Gastrocnemius medialis (tissue), 4 donors: ENCODE data around the gene PIBF1.

ENCODE experiments used
- CTCF ChIP-seq, 5 experiments: fragments of 450-650 bp in 3 of 5; fragments of 200-600 bp in 2 of 5; sonication (generic) in 2 of 5; IDR thresholded peaks in 4 of 5; conservative IDR thresholded peaks in 1 of 5; 1 replicate in 4 of 5; 2 replicates in 1 of 5; pipeline ENCODE4 v1.5.1; 2016 to 2019; ENCODE audit warnings: antibody characterized with exemption in 5 of 5, mild to moderate bottlenecking in 3 of 5, moderate library complexity in 3 of 5
- POLR2A ChIP-seq, 2 donors: fragments of 450-650 bp; IDR thresholded peaks; one replicate each; pipeline ENCODE4 v1.6.1; 2017; ENCODE audit warnings: antibody characterized with exemption in 2 of 2, mild to moderate bottlenecking in 2 of 2, moderate library complexity in 2 of 2

DNA sequence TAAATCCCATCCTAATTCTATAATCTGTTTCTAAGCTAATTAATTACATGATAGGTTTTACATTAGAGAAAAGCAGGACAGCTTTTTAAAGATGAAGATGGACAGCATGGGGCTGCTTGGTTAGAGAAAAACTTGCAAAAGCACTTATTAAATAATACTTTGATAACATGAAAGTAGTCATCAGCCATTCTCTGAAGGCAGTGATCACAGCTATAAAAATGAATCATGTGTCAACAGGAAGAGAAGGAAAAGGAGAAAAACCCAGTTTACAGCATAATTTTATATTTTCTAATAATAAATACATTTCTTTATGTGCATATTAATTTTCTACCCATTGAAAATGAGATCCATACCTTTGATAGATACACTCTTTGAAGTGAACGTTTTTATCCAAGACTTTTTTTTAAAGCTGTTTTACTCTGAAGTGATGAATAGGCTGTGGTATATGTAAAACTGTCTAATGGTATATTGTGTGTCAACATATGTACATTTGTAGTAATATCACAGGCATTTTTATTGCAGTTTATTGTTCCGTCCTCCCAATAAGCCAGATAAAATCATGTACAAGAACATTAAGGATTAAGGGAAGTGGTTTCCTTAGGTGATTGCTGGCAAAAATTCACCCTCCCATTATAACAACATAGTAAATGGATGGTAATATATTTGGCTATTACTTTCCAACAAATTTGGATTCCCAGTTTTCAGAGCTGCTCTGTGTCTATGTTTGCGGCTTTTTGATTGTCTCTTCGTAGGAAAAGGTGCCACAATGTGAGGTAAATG lies 275.5 kb downstream of the PIBF1 start:
- TF ChIP-seq CTCF (IDR thresholded peaks at IDR 0.05 in 4 of 5, conservative IDR thresholded peaks at IDR 0.05 in 1 of 5) (no peak), POLR2A (IDR thresholded peaks at IDR 0.05) (no peak)
